PC-3 (cell line): Measurements from ENCODE around the gene MAGEA10. TPM values are rescaled to one million over a fixed set of nuclear protein-coding genes. Genes with fewer than 3 reads are reported as not detected.
"Not testable (repeated sequence)": the region's sequence is repeated elsewhere in the genome, so short reads cannot be mapped to it uniquely, and the experiment has no call there.

ENCODE experiments used
- ATAC-seq: fragments of 200-7000 bp; cut with Tn5 transposase; 2 replicates; pipeline ENCODE4 v1.9.1; 2020; ENCODE audit warnings: mild to moderate bottlenecking, moderate library complexity
- BruUV-seq: library from RNA; stranded (reverse); fragments of 400-500 nt; replicated peaks from 2 replicates; lab custom pipeline; 2021; lab: Mats Ljungman, UMichigan
- CTCF ChIA-PET: fragments of 300-600 bp; sonication (Branson Sonifier 250); formaldehyde crosslinking; loops from one replicate; lab custom pipeline; 2022; ENCODE audit warnings: antibody characterized with exemption; lab: Charles Lee
- POLR2A ChIA-PET: fragments of 300-600 bp; sonication (Branson Sonifier 250); formaldehyde crosslinking; loops from one replicate; lab custom pipeline; 2022; ENCODE audit warnings: antibody characterized with exemption; ENCODE audit not compliant: unreplicated experiment; lab: Charles Lee
- DNase-seq: peaks from one replicate; pipeline ENCODE4 v3.0.0-alpha.2; 2015
- H2AFZ ChIP-seq: fragments of 300-600 bp; sonication (generic); 2 replicates; pipeline ENCODE4 v1.6.0; 2016; ENCODE audit warnings: antibody characterized with exemption, low read length
- H3F3A ChIP-seq: fragments of 300-600 bp; sonication (generic); one replicate; pipeline ENCODE4 v1.6.0; 2017; ENCODE audit warnings: antibody characterized with exemption, low read length, control low read depth, mild to moderate bottlenecking; ENCODE audit not compliant: unreplicated experiment
- H3K27ac ChIP-seq: fragments of 300-600 bp; sonication (generic); 2 replicates; pipeline ENCODE4 v1.5.1; 2016; ENCODE audit warnings: mild to moderate bottlenecking, low read length
- H3K27me3 ChIP-seq: fragments of 300-600 bp; sonication (generic); 2 replicates; pipeline ENCODE4 v1.6.1; 2016; ENCODE audit warnings: low read length, mixed read lengths
- H3K36me3 ChIP-seq: fragments of 300-600 bp; sonication (generic); 2 replicates; pipeline ENCODE4 v1.6.1; 2016; ENCODE audit warnings: low read depth, mixed run types, low read length, mixed read lengths
- H3K4me1 ChIP-seq: fragments of 300-600 bp; sonication (generic); 2 replicates; pipeline ENCODE4 v1.5.1; 2016; ENCODE audit warnings: low read length; ENCODE audit not compliant: insufficient read depth
- H3K4me2 ChIP-seq: fragments of 300-600 bp; sonication (generic); 2 replicates; pipeline ENCODE4 v1.6.0; 2016; ENCODE audit warnings: low read length
- H3K4me3 ChIP-seq: fragments of 300-600 bp; sonication (generic); 2 replicates; pipeline ENCODE4 v1.5.1; 2016; ENCODE audit warnings: mild to moderate bottlenecking, low read length, mixed read lengths
- H3K79me2 ChIP-seq: fragments of 300-600 bp; sonication (generic); 2 replicates; pipeline ENCODE4 v1.6.1; 2017; ENCODE audit warnings: low read length, mixed read lengths
- H3K9ac ChIP-seq: fragments of 300-600 bp; sonication (generic); 2 replicates; pipeline ENCODE4 v1.6.0; 2016; ENCODE audit warnings: mild to moderate bottlenecking, low read length
- H3K9me2 ChIP-seq: fragments of 300-600 bp; sonication (generic); replicated peaks from 2 replicates; pipeline ENCODE4 v1.6.1; 2016; ENCODE audit warnings: mixed run types, low read length, mixed read lengths
- H3K9me3 ChIP-seq: fragments of 300-600 bp; sonication (generic); 2 replicates; pipeline ENCODE4 v1.6.1; 2016; ENCODE audit warnings: low read length, mixed read lengths
- H4K20me1 ChIP-seq: fragments of 300-600 bp; sonication (generic); 2 replicates; pipeline ENCODE4 v1.6.1; 2016; ENCODE audit warnings: low read length, mixed read lengths
- EZH2 ChIP-seq: fragments of 300-600 bp; sonication (generic); IDR thresholded peaks from one replicate; pipeline ENCODE4 v1.6.1; 2017; ENCODE audit warnings: antibody characterized with exemption, mild to moderate bottlenecking, low read length; ENCODE audit not compliant: unreplicated experiment
- EZH2phosphoT487 ChIP-seq: fragments of 300-600 bp; sonication (generic); IDR thresholded peaks from 2 replicates; pipeline ENCODE4 v1.6.1; 2018; ENCODE audit warnings: mild to moderate bottlenecking, antibody characterized with exemption, low read length, borderline replicate concordance
- intact Hi-C: fragments of 100-400 bp; cut with micrococcal nuclease; formaldehyde crosslinking; loops from 2 replicates; pipeline ENCODE4 v1.9.0; 2023
- total RNA-seq: library from RNA; depleted of rRNA; stranded (reverse); fragments of >200 nt; gene quantifications from 2 replicates; pipeline ENCODE4 v1.2.3, GENCODE V29; 2014
- TF ChIP-seq, protein P1 (sequence below): fragments of 300-600 bp; sonication (generic); conservative IDR thresholded peaks from 2 replicates; pipeline ENCODE4 v1.5.1; 2017; ENCODE audit warnings: antibody characterized with exemption, low read depth, mild to moderate bottlenecking, low read length

Gene MAGEA10
- total RNA-seq, 1 experiment from 2014 or later, result not detected

DNA sequence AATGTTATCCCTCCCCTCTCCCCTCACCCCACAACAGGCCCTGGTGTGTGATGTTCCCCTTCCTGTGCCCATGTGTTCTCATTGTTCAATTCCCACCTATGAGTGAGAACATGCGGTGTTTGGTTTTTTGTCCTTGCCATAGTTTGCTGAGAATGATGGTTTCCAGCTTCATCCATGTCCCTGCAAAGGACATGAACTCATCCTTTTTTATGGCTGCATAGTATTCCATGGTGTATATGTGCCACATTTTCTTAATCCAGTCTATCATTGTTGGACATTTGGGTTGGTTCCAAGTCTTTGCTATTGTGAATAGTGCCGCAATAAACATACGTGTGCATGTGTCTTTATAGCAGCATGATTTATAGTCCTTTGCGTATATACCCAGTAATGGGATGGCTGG lies 35.5 kb upstream of the MAGEA10 start:
- ATAC-seq, H3K27me3 ChIP-seq, H3F3A ChIP-seq, H2AFZ ChIP-seq, intact Hi-C loops, H3K4me2 ChIP-seq, H4K20me1 ChIP-seq, H3K4me1 ChIP-seq, H3K27ac ChIP-seq, DNase-seq, H3K36me3 ChIP-seq, H3K4me3 ChIP-seq, H3K9ac ChIP-seq, CTCF ChIA-PET, BruUV-seq, H3K79me2 ChIP-seq, H3K9me2 ChIP-seq, POLR2A ChIA-PET, H3K9me3 ChIP-seq: not testable (repeated sequence)

DNA sequence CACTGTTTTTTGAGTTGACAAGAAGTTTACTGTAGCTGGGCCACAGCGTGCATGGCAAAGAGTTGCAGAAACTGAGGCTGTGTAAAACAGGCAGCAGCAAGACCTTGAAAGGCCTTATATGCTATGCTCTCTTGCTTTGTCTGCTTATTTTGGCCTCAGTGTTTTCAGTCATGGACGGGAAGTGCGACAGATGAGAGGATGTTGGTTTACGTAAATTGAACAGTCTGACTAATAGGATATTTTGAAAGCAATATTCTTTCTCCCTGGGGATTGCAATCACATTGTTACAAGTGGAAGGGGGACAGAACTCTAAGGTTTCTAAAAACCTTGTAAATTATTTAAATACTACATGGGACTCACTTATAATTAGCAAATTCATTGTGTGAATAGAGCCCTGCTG lies 32.2 kb upstream of the MAGEA10 start:
- intact Hi-C loops, result no loop called here
- no peak for DNase-seq
- H3K9me2 ChIP-seq, result no peaks in the 10 kb centered on the region
- ATAC-seq, result no peak
- H3K27ac ChIP-seq, result no peak overlapping the region
- TF ChIP-seq EZH2, result no peak
- H3F3A ChIP-seq, result no peaks in the 10 kb centered on the region
- no peaks in the 10 kb centered on the region for H3K4me1 ChIP-seq
- ChIA-PET POLR2A (no interaction called here), CTCF (no interaction called here)
- no peak overlapping the region for H3K4me3 ChIP-seq
- no peak overlapping the region for H3K9ac ChIP-seq
- no peaks in the 10 kb centered on the region for H3K9me3 ChIP-seq
- H2AFZ ChIP-seq, result no peak overlapping the region
- BruUV-seq, result no TSS peak
- H4K20me1 ChIP-seq, result no peaks in the 10 kb centered on the region
- no peaks in the 10 kb centered on the region for H3K27me3 ChIP-seq
- no peaks in the 10 kb centered on the region for H3K36me3 ChIP-seq
- H3K4me2 ChIP-seq, result no peak overlapping the region
- no peaks in the 10 kb centered on the region for H3K79me2 ChIP-seq

DNA sequence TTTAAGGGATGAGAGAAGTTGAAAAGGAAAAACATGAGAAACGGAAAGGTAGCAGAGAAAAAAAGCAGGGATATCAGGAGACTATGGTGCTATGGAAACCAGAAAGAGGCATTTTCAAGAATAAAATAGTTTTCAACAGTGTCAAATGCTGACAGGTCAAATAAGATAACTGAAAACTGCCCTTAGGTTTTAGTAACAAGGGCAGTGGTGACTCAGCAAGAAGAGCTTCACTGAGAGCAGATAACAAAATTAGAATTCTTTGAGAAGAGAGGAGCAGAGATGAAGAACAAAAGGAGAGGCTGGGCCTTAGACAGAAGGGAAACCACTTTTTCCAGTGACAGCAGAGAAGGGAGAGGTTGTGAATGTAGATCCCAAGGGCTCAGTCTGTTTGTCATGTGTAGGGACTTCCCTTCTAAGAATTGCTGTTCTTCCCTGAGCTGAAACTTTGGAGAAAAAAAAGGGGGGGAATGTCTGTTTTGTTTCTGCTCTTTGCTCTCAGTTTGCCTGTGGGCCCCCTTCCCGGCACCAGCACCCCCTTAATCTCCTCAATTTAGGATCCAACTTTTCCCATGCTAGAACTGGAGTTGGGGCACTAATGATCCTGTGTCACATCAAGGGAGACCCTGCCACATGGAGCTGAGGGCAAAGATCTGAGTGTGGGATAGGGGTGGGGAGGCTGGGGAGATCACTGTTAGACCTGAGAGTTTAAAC lies 26.8 kb upstream of the MAGEA10 start:
- ATAC-seq, result no peak
- no peaks in the 10 kb centered on the region for H3K27me3 ChIP-seq
- POLR2A ChIA-PET, result no interaction called here
- H3K9me2 ChIP-seq, result no peaks in the 10 kb centered on the region
- H3K4me3 ChIP-seq, result no peak overlapping the region
- DNase-seq, result no peak
- no TSS peak for BruUV-seq
- no peaks in the 10 kb centered on the region for H3K36me3 ChIP-seq
- H2AFZ ChIP-seq, result no peak overlapping the region
- H4K20me1 ChIP-seq, result no peaks in the 10 kb centered on the region
- CTCF ChIA-PET, result no interaction called here
- no peaks in the 10 kb centered on the region for H3K4me1 ChIP-seq
- intact Hi-C loops, result no loop called here
- no peaks in the 10 kb centered on the region for H3K79me2 ChIP-seq
- TF ChIP-seq EZH2phosphoT487, result no peak
- no peak for TF ChIP-seq EZH2
- TF ChIP-seq, protein P1, sequence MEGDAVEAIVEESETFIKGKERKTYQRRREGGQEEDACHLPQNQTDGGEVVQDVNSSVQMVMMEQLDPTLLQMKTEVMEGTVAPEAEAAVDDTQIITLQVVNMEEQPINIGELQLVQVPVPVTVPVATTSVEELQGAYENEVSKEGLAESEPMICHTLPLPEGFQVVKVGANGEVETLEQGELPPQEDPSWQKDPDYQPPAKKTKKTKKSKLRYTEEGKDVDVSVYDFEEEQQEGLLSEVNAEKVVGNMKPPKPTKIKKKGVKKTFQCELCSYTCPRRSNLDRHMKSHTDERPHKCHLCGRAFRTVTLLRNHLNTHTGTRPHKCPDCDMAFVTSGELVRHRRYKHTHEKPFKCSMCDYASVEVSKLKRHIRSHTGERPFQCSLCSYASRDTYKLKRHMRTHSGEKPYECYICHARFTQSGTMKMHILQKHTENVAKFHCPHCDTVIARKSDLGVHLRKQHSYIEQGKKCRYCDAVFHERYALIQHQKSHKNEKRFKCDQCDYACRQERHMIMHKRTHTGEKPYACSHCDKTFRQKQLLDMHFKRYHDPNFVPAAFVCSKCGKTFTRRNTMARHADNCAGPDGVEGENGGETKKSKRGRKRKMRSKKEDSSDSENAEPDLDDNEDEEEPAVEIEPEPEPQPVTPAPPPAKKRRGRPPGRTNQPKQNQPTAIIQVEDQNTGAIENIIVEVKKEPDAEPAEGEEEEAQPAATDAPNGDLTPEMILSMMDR, result no peak
- no peaks in the 10 kb centered on the region for H3F3A ChIP-seq
- H3K9ac ChIP-seq, result no peak overlapping the region
- no peaks in the 10 kb centered on the region for H3K9me3 ChIP-seq
- no peak overlapping the region for H3K4me2 ChIP-seq
- H3K27ac ChIP-seq, result no peak overlapping the region

DNA sequence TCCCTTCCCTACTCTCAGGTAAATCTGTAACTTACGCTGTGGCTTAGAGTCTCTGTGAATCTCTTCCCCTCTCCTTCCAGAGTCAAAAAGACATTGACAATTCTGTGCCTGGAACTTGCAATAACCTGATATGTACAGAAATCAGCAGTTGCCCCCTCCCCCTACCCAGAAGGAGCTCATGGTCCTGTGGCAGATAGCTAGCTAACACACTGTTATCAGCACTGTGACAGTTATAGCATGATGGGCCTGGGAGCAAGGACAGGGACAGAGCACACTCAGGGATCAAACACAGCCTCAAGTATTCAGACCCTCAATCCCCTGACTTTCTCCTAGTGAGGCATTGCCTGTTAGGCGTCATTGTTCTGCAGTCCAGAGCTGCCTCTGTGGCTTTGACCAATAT lies 18.7 kb upstream of the MAGEA10 start:
- intact Hi-C loops, result no loop called here
- no peaks in the 10 kb centered on the region for H3K36me3 ChIP-seq
- no peak overlapping the region for H3K4me2 ChIP-seq
- H3K27me3 ChIP-seq, result no peaks in the 10 kb centered on the region
- no peak overlapping the region for H3K9ac ChIP-seq
- ATAC-seq, result no peak
- no peaks in the 10 kb centered on the region for H4K20me1 ChIP-seq
- no peak overlapping the region for H2AFZ ChIP-seq
- H3K4me1 ChIP-seq, result no peaks in the 10 kb centered on the region
- no peaks in the 10 kb centered on the region for H3K9me3 ChIP-seq
- no peaks in the 10 kb centered on the region for H3K79me2 ChIP-seq
- no peak overlapping the region for H3K4me3 ChIP-seq
- POLR2A ChIA-PET, result no interaction called here
- no peaks in the 10 kb centered on the region for H3K9me2 ChIP-seq
- CTCF ChIA-PET, result no interaction called here
- TF ChIP-seq EZH2 (no peak), EZH2phosphoT487 (no peak)
- DNase-seq, result no peak
- H3K27ac ChIP-seq, result no peak overlapping the region
- BruUV-seq, result no TSS peak
- no peaks in the 10 kb centered on the region for H3F3A ChIP-seq
